Globus pallidus (tissue), 1 donor: Measurements from ENCODE around the gene PCSK4.
"Not testable (repeated sequence)": the region's sequence is repeated elsewhere in the genome, so short reads cannot be mapped to it uniquely, and the experiment has no call there.

ENCODE experiments used
- DNase-seq: peaks from one replicate; pipeline ENCODE4 v3.0.0-alpha.2; 2015; ENCODE audit warnings: low spot score

The PCSK4 gene

DNA sequence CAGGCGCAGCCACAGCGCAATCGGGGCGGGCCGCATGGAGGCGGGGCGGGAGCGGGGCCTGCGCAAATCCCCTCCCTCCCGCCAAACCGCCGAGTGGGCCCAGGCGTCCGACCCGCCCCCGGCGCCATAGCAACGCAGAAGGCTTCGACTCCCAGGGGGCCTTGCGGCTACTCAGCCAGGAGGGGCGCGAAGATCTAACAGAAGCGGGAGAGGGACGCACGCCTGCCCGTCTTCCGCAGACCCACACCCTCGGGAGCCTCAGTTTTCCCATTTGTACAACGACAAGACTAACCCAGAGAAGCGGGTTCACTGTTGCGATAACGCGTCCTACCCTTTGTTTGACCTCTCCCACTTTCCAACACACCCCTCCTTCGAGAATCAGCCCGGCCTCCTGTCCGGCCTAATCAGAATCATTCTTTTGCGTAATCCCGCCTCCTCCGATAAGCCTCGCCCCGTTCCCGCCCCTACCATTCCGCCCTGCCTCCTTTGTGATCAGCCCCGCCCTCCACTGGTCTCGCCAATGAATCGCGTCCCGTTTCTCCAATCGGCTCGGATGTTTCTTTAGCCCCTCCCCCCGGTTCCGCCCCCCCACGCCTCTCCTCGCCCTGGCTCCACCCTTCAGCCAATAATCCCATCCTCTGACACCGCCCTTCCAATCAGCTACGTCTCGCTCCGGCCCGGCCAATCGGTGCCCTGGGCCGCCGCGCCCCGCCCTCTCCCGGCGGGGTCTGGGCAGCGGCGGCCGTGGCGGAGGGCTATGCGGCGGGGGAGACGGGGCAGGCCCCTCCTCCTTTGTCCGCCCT is at the start of gene PCSK4:
TSS of gene PCSK4 (minus strand) at position 40 of the 803 bp plus-strand sequence. CDS start at position 36, 4 bp downstream.
- peak; percentile 99 for DNase-seq

DNA sequence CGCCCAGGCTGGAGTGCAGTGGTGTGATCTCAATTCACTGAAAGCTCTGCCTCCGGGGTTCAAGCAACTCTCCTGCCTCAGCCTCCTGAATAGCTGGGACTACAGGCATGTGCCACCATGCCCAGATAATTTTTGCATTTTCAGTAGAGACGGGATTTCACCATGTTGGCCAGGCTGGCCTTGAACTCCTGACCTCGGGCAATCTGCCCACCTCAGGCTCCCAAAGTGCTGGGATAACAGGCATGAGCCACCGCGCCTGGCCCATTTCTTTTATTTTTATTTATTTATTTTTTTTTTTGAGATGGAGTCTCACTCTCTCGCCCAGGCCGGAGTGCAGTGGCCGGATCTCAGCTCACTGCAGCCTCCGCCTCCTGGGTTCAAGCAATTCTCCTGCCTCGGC is 49.6 kb upstream of the PCSK4 start:
- DNase-seq = not testable (repeated sequence)

DNA sequence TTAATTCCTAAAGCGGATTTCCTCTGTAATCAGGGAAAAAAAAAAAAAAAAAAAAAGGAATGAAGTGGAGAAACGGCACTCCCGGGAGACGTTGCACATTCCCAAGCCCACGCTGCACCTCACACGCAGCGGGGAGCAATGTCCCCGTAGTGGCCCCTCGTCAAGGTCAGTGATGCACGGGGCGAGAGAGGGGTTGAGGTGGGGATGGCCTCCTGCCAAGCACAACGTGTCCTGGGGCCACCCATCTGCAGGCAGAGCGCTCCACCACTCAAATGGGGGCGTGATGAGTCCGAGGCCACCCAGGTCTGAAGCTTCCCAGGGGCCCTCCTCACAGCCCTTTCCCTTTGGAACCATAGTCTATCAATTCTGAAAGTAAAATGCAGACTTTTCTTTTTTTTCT is 48.8 kb upstream of the PCSK4 start:
- DNase-seq = no peak

DNA sequence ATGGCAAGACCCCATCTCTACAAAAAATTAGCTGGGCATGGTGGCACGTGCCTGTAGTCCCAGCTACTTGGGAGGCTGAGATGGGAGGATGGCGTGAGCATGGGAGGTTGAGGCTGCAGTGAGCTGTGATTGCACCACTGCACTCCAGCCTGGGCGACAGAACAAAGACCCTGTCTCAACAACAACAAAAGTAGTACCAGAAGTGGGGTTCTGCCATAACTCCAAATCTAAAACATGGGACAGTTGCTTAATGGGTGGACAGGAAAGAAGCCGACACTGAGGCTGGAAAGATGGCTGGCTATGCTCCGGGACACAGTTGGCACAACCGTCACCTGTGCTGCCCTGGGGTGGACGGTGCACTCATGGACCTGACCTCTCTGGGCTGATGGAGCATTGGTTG is 45.5 kb upstream of the PCSK4 start:
- DNase-seq = not testable (repeated sequence)

DNA sequence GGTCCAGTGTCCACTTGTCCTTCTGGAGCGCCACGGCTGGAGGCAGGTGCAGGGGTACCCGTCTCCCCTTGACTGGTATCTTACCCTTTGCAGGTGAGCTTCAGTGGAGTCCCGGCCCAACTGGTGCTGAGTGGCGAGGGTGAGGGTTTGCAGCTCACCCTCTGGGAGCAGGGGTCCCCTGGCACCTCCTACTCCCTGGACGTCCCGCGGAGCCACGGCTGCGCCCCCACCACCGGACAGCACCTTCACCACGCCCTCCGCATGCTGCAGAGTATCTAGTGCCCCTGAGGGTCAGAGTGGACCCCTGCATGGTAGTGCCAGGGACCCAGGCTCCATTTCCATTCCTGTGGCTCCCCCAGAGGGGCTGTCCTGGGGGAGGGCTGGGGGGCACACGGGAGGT is 44.8 kb upstream of the PCSK4 start:
- no peak for DNase-seq

DNA sequence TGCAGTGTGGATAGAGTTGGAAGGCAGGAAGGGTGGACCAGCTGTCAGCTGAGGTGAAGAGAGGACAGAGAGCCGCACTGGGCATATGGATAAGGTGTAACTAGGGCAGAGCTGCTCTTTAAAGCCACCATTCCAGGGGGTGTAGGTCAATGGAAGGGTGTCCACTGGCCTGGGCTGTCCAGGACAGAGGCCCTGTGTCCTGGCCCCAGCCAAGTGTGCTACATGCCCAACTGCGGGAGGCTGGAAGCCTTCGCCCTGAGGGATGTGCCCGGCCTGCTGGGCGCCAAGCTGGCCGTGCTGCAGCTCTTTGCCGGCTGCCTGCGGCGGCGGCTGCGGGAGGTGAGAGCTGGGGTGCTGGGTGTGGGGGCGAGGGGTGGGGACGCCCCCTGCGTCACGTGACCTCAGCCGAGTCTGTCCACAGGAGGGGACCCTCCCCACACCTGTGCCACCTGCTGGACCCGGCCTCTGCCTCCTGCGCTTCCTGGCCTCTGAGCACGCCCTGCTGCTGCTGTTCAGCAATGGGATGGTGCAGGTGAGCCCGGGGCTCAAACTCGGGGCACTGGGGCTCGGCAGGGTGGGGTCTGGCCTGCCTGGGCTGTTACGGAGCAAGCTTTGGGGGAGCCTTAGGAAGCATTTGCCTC is 43.5 kb upstream of the PCSK4 start:
- DNase-seq = no peak

DNA sequence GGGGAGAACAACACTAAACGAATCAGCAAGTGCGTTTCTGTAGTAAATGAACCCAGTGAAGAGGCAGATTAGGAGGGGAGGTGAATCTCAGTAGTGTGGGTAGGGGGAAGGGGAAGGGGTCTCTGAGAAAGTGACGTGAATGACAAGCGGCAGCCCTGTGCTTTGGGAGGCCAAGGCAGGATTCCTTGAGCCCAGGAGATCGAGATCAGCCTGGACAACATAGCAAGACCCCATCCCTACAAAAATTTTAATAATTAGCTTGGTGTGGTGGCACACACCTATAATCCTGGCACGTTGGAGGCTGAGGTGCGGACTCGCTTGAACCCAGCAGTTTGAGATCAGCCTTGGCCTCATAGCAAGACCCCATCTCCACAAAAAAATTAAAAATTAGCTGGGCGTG is 41.9 kb upstream of the PCSK4 start:
- DNase-seq = no peak

DNA sequence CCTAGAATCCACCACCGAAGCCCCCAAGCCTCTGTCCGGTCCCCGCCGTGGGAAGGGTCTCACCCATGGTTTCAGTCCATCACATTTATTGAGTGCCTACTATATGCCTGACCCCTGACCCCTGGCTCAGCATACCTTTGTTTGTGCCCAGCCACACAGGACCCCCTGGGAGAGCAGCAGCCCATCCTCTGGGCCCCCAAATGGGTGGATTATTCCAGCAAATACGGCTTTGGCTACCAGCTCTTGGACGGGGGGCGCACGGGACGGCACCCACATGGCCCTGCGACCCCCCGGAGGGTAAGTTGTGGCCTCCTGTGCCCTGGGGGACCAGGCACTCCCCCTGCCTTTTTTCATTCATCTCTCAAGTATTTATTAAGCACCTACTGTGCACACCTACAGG is 41.4 kb upstream of the PCSK4 start:
- no peak for DNase-seq

DNA sequence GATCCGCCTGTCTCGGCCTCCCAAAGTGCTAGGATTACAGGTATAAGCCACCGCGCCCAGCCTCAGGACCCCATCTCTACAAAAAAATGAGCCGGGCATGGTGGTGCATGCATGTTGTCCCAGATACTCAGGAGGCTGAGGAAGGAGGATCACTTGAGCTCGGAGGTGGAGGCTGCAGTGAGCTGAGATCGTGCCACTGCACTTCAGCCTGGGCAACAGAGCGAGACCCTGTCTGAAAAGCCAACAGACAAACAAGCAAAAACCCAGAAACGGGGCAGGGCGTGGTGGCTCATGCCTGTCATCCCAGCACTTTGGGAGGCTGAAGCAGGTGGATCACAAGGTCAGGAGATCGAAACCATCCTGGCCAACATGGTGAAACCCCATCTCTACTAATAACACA is 40.7 kb upstream of the PCSK4 start:
- not testable (repeated sequence) for DNase-seq

DNA sequence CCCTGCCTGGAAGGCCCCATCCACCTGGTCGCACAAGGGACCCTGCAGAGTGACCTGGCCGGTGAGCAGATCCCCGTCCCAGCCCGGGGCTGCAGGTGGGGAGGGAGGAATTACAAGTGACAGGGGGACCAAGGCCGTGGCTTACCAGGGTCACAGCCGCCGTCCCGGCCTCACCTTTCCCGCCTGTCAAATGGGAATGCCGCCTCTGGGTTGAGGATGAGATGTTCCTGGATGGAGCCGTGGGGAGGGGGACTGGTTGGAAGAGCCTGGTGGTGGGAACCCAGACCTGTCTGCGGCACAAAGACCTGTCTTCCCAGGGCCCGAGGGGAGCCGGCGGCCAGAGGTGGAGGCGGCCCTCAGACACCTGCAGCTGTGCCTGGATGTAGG is 39.3 kb upstream of the PCSK4 start:
- DNase-seq = no peak

DNA sequence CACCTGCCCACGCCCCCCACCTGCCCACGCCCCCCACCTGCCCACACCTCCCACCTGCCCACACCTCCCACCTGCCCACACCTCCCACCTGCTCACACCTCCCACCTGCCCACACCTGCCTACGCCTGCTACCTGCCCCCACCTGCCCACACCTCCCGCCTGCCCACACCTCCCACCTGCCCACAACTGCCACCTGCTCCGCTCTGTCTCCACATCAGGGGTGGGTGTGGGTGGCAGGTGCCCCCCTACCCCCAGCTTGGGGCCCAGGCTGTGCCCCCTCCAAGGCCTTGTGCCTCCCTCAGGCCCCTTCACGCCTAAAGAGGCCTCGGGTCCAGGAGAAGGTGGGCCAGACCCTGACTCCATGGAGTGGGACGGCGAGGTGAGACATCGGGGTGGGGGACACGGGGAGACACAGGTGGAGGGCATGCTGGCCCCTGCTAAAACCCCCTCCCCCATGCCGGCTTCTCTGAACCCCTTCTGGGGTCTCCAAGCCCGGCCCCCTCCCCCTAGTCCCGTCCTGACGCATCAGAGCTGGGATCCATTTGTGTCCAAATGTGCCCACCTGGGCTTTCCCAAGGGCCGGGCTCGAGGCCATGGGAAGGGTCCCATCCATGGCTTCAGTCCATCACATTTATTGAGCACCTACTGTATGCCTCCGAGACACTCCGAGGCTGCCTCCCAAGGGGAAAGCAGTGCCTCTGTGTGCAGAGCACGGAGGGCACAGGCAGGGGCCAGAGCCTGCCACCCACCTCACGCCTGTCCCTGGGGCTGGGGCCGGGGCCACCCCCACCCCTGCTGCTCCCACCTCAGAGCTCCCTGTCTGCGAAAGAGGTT is 38.7 kb upstream of the PCSK4 start:
- DNase-seq = no peak

DNA sequence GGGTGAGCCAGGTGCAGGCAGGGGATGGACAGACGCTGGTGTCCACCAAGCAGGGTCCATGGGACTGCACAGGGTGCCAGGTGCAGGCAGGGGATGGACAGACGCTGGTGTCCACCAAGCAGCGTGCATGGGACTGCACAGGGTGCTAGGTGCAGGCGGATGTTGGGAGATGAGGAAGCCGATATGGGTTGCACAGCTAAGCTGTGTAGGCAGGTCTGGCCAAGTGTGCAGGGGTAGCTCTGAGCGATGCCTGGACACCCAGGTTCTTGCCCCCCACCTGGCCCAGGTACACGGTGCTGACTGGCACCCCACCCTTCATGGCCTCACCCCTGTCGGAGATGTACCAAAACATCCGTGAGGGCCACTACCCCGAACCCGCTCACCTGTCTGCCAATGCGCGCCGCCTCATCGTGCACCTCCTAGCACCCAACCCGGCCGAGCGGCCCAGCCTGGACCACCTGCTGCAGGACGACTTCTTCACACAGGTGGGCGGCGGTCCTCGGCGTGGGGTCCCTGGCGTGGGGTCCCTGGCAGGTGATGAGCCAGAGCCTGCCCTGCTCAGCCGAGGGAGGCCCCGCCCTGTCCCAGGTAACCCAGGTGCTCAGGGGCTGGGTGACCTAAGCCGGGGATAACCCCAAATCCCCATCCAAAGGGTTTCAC is 37.6 kb upstream of the PCSK4 start:
- no peak for DNase-seq

DNA sequence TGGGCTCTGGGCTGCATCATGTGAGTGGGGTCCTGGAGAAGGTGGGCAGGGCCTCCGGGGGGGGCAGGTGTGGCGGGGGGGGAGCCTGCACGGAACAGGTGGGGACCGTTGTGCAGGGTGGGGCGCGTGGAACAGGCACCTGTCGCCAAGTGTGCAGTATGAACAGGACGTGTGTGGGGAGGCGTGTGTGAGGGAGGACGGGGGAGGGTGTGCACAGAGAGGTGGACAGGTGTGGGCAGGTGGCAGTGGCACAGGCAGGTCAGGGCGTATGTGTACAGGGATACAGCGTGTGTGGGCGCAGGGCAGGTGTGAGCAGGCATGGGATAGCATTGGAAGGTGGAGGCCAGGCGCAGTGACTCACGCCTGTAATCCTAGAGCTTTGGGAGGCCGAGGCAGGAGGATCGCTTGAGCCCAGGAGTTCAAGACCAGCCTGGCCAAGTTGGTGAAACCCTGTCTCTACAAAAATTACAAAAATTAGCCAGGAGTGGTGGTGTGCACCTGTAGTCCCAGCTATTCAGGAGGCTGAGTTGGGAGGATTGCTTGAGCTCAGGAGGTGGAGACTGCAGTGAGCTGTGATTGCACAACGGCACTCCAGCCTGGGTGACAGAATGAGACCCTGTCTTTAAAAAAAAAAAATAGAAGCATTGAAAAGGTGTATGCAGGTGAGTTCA is 37.0 kb upstream of the PCSK4 start:
- DNase-seq = no peak

DNA sequence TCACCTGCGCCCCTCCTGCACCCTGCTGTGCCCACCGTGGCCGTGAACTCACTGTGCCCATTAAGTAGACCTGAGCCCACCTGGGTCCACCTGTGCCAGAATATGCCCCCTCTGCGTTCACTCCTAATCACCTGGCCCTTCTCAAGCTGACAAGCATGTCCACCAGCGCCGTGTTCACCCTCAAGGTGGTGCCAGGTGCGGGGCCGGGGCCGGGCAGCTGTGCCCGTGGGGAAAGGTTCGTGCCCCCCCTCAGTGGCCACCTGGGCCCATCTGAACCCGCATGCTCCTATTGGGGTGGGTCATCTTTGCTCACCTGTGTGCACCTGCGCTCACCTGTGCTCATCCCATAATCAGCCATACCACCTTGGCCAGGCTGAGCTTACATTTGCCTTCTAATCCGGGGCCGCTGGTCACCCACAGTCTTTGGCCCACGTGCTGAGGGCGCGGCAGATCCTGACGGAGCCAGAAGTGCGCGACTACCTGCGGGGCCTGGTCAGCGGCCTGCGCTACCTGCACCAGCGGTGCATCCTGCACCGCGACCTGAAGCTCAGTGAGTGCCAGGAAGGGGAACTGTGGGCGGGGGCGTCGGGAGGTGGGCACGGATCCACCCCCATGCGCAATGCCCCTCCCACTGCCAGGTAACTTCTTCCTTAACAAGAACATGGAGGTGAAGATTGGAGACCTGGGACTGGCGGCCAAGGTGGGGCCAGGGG is 36.1 kb upstream of the PCSK4 start:
- DNase-seq = no peak

DNA sequence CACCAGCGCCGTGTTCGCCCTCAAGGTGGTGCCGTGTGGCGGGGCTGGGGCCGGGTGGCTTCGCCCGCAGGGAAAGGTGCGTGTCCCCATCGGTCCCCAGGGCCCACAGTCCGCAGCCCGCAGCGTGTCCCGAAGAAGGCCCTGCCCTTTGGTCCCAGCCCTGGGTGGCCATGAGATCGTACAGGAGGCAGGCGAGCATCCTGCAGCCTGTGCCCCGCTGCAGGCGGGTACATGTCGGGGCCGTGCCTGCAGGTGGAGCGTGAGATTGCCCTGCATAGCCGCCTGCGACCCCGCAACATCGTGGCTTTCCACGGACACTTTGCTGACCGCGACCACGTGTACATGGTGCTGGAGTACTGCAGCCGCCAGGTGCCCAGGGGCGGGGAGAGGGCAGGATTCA is 35.2 kb upstream of the PCSK4 start:
- no peak for DNase-seq

DNA sequence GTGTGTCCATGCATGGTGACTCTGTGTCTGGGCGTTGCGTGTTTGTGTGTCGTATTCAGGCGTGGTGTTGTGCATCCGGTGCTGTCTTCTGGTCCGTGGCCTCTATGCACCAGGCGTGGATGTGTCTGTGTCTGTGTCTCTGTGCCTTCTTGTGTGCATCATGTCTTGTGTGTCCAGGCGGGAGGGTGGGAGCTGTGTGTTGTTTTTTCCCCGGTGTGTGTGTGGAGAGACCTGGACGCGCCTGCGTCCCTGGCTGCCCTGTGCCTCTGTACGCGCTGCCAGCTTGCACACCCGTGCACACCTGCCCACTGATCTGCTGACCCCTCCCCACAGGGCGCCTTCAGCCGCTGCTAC is 34.8 kb upstream of the PCSK4 start:
- no peak for DNase-seq

DNA sequence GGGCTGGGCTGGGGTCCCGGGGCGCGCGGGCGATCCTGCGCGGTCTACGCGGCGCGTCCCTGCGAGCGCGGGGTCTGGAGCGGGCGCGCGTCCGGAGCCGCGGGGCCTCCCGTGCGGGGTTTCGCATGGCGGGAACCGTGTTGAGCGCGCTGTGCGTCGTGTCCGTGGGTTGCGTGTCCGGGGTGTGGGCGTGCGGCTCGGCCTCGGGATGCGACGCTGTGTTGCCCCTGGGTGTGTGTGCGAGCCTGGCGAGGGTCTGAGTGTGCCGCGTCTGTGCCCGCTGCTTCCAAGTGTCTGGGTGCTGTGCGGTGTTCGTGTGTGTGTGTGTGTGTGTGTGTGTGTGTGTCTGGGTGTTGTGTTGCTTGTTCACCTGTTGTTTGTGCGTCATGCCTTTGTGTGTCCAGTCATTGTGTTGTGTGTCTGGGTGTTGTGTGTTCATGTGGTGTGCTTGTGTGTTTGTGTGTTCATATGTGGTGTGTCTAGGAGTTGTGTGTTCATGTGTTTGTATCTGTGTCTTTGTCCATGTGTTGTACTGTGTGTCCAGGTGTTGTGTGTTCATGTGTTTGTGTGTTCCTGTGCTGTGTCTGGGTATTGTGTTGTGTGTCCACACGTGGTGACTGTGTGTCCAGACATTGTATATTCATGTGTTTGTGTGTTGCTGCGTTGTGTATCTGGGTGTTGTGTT is 34.3 kb upstream of the PCSK4 start:
- no peak for DNase-seq

DNA sequence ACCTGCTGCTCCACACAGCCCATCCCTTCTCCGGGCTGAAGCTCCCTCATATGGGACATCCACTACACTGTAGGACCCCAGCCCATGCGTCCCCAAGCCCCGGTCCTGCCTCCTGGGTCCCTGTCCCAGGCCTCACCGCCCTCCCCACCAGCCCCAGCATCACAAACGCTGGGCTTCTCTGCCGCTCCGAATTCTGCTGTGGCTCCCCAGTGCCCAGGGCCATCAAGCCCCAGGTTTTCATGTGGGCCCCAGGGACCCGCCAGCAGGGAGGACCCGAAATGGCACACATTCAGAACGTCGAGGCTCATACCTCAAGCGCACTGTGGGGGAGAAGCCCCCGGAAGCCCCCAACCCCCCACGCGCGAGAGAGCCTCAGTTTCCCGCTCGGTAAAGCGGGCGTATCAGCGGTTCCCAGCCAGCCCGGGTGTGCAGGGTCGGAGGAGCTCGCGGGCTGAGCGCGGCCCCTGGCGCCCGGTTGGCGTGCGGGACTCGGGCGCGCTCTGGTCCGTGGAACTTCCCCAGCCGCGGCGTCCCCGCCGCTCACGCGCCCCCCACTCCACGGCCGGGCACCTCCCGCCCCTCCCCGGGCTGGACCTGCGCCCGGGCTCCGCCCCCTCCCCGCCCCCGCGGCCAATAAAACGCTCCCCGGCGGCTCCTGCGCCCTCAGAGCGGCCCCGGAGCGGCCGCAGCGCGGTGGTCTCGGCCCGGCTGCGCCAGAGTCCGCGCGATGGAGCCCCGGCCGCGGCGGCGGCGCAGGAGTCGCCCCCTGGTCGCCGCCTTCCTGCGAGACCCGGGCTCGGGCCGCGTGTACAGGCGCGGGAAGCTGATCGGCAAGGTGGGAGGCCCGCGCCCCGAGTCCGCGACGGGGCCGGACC is 33.5 kb upstream of the PCSK4 start, which contains the start of gene PLK5:
TSS of gene PLK5 (plus strand) at position 666 of the 875 bp plus-strand sequence. CDS start 2,920 bp downstream, outside the sequence.
- no peak for DNase-seq

DNA sequence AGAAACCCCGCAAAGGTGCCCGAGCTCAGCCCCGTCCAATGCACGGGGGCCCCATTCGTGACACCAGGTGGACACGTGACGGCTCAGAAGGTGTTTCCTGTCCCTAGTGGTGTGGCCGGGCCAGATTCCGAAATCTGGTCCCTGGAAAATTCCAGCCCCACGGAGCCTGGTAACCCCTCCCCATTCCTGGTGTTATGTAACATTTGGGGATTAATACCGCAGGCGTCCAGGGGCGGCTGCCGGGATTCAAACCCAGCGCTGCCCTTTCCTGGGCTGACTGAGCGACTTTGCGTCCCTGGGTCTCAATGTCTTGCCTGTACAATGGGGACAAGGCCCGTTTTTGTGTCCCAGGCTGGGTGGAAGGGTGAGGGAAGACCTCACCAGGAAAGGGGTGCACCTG is 32.7 kb upstream of the PCSK4 start:
- DNase-seq = no peak
